CD4-positive, CD25-positive, alpha-beta regulatory T cell (primary cell): ENCODE measurements around the gene LHX6. TPM values are rescaled to one million over a fixed set of nuclear protein-coding genes. Genes with fewer than 3 reads are reported as not detected.

ENCODE experiments used
- ATAC-seq, 2 donors: fragments of 150-1000 bp; cut with Tn5 transposase; one replicate each; pipeline ENCODE4 v1.10.0; 2021; ENCODE audit warnings: low read depth in 2 of 2, moderate number of reproducible peaks in 2 of 2, moderate library complexity in 1 of 2
- DNase-seq, 3 donors: peaks; one replicate each; pipeline versions ENCODE4 v3.0.0 to v3.0.0-alpha.2; 2012 to 2022; ENCODE audit warnings: mixed read lengths in 1 of 3
- H3K27ac ChIP-seq: one replicate; pipeline ENCODE4 v1.7.0; 2013; ENCODE audit warnings: mild to moderate bottlenecking, low read length; ENCODE audit not compliant: insufficient read depth, poor library complexity, severe bottlenecking
- H3K27me3 ChIP-seq: one replicate; pipeline ENCODE4 v1.7.0; 2013; ENCODE audit warnings: low read length; ENCODE audit not compliant: control insufficient read depth, insufficient read depth
- H3K36me3 ChIP-seq: one replicate; pipeline ENCODE4 v1.7.0; 2013; ENCODE audit warnings: mild to moderate bottlenecking, low read length, moderate library complexity; ENCODE audit not compliant: control insufficient read depth, insufficient read depth
- H3K4me1 ChIP-seq: 2 replicates; pipeline ENCODE4 v1.7.0; 2013; ENCODE audit warnings: mild to moderate bottlenecking, low read length; ENCODE audit not compliant: insufficient read depth, control insufficient read depth, poor library complexity, severe bottlenecking
- H3K4me3 ChIP-seq: one replicate; pipeline ENCODE4 v1.7.0; 2013; ENCODE audit warnings: low read depth, mild to moderate bottlenecking, low read length, moderate library complexity
- H3K9me3 ChIP-seq, 2 experiments: 1 replicate in 1 of 2; 2 replicates in 1 of 2; pipeline ENCODE4 v1.7.0; 2013; ENCODE audit warnings: low read length in 2 of 2, mild to moderate bottlenecking in 1 of 2, moderate library complexity in 1 of 2; ENCODE audit not compliant: control insufficient read depth in 2 of 2
- H3K27ac Mint-ChIP-seq, 3 donors: one replicate each; pipeline ENCODE4 v1.8.0; 2020 to 2022; ENCODE audit warnings: mild to moderate bottlenecking in 3 of 3, mixed read lengths in 3 of 3, moderate library complexity in 2 of 3
- H3K27me3 Mint-ChIP-seq: one replicate; pipeline ENCODE4 v1.8.0; 2022; ENCODE audit warnings: mild to moderate bottlenecking, mixed read lengths
- H3K36me3 Mint-ChIP-seq: one replicate; pipeline ENCODE4 v1.8.0; 2020; ENCODE audit warnings: mixed read lengths
- H3K4me1 Mint-ChIP-seq, 4 donors: one replicate each; pipeline ENCODE4 v1.8.0; 2020 to 2022; ENCODE audit warnings: mixed read lengths in 4 of 4, mild to moderate bottlenecking in 1 of 4
- H3K4me3 Mint-ChIP-seq, 4 donors: one replicate each; pipeline ENCODE4 v1.8.0; 2020 to 2022; ENCODE audit warnings: mild to moderate bottlenecking in 4 of 4, mixed read lengths in 4 of 4, moderate library complexity in 3 of 4
- H3K9me3 Mint-ChIP-seq, 7 donors: one replicate each; pipeline ENCODE4 v1.8.0; 2020 to 2022; ENCODE audit warnings: mixed read lengths in 7 of 7, mild to moderate bottlenecking in 3 of 7, moderate library complexity in 2 of 7
- polyA plus RNA-seq, 4 donors: library from polyadenylated mRNA; unstranded; fragments of 300-500 nt; fragmentation: Illumina TruSeq; gene quantifications; one replicate each; pipeline ENCODE4 v1.2.3, GENCODE V29; 2021
- total RNA-seq: library from RNA; stranded (reverse); gene quantifications from one replicate; pipeline ENCODE4 v1.2.3, GENCODE V29; 2022

LHX6 gene
- total and polyA plus RNA-seq, 5 donors from 2014 or later = not detected

DNA sequence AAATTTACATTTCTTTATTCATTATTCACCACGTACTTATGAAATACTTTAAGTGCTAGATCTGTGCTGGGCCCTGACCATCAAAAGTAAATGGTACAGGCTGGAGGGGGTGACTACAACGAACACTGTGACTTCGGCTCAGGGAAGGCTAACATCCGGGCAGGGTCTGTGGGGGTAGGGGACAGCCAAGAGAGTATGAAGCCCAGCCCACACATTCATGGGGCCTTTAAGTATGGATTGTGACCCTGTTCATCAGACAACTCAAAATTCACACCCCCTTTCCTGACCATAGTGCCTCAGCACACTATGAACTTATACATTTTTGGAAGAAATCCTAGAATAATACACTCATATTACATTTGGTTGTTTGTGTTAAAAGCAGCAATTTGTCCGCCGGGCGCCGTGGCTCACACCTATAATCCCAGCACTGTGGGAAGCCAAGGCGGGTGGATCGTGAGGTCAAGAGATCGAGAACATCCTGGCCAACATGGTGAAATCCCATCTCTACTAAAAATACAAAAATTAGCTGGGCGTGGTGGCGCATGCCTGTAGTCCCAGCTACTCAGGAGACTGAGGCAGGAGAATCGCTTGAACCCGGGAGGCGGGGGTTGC lies 35.7 kb downstream of the LHX6 start:
- Histone ChIP-seq H3K4me1 (no peaks in the 10 kb centered on the region), H3K27ac (no peak overlapping the region), H3K9me3 (no peaks in the 10 kb centered on the region), H3K36me3 (no peaks in the 10 kb centered on the region), H3K4me3 (no peak overlapping the region), H3K27me3 (no peaks in the 10 kb centered on the region)
- no peaks in the 10 kb centered on the region for H3K4me1 Mint-ChIP-seq
- H3K27ac Mint-ChIP-seq = no peak overlapping the region
- H3K9me3 Mint-ChIP-seq = no peaks in the 10 kb centered on the region
- H3K4me3 Mint-ChIP-seq = no peak overlapping the region
- ATAC-seq (no peak), DNase-seq (no peak)
- no peaks in the 10 kb centered on the region for H3K36me3 Mint-ChIP-seq
- peaks cover 6% of the 10 kb centered on the region for H3K27me3 Mint-ChIP-seq

DNA sequence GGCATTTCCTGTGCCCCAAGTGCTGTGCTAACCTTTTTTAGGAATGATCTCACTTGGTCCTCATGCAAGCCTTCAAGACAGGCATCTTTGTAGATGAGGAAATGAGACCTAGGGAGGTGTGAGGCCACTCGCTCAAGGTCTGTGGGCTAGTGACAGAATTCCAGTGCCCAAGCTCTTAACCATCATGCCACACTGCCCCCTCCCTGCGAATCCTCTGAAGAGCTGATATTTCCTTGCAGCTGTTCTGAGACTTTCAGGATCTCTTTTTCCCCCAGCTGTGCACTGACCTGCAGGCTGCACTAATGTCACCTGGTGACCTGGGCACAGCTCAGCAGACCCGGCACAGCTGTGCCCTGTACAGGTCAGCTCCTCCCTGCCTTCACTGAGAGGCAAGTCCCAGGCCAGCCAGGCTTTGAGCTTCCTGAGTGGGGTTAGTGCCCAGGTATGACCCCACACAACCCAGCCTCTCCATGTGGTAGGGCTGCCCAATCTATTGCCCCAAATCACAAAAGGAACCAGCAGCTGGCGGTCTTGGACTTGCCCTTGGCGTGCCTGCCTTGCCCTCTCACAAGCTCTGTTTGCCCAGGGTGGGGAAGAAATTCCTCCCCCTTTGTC lies 36.4 kb downstream of the LHX6 start:
- H3K4me3 Mint-ChIP-seq = no peak overlapping the region
- Histone ChIP-seq H3K4me1 (no peaks in the 10 kb centered on the region), H3K9me3 (no peaks in the 10 kb centered on the region), H3K27me3 (no peaks in the 10 kb centered on the region), H3K36me3 (no peaks in the 10 kb centered on the region), H3K4me3 (no peak overlapping the region), H3K27ac (no peak overlapping the region)
- no peaks in the 10 kb centered on the region for H3K4me1 Mint-ChIP-seq
- peaks cover 6% of the 10 kb centered on the region for H3K27me3 Mint-ChIP-seq
- no peaks in the 10 kb centered on the region for H3K9me3 Mint-ChIP-seq
- H3K36me3 Mint-ChIP-seq = no peaks in the 10 kb centered on the region
- ATAC-seq (no peak), DNase-seq (no peak)
- no peak overlapping the region for H3K27ac Mint-ChIP-seq

DNA sequence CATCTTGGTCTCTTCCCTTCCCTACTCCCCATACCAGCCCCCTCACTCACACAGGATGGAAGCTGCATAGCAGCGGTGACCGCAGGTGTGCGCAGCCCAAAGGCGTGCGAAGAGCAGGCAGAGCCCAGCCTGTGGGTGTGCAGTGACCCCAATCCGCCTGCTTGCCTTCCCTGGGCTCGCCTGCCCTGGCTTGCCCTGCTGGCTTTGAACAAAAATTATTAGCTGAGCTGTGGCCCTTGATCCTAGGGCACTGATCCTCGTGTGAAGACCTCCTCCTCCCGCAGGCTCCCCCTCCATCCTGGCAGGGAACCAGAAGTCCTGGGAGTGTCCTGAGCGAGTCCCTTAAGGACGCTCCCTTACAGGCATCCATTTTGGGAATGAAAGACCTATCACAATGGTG lies 37.2 kb downstream of the LHX6 start:
- Mint-ChIP-seq H3K27ac (no peak overlapping the region), H3K4me3 (no peak overlapping the region)
- no peak for ATAC-seq

DNA sequence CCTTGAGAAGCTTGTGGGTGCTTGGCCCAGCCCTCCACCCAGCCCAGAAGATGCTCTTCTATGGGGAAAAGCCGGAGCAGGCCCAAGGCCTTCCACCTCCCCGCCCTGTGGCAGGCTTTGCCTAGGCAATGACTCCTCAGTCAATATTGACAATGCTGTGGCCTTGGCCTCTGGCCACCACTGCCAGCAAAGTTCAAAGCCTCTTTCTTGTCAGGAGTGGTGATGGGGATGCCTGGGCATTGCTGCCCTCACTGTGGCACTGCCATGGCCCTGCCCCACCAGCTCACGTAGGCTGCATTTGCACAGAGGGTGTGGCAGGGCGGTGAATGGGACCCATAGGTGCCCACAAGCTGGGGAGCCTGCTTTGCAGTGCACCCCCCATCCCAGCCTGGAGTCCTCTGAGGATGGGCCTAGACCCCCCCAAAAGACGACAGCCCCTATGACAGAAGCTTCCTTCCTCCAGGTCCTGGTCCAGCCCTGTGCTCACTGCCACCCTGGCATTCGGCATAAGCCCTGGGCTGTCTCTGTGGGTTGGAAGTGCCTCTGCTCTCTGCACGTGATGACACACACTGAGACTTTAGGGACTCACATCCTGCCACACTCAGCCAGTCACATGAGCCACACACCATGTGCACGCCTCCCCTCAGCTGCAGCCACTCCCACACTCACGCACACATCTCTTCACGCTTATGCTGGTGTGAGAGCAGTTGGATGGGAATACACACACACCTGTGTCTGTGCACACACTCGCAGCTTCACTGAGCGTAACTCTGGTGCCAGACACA lies 38.0 kb downstream of the LHX6 start:
- H3K27ac ChIP-seq = no peak overlapping the region
- no peaks in the 10 kb centered on the region for H3K4me1 ChIP-seq
- Mint-ChIP-seq H3K4me1 (no peaks in the 10 kb centered on the region), H3K27ac (no peak overlapping the region), H3K9me3 (no peaks in the 10 kb centered on the region), H3K27me3 (no peaks in the 10 kb centered on the region), H3K4me3 (no peak overlapping the region), H3K36me3 (no peaks in the 10 kb centered on the region)
- peak in 1 of 3 donors; percentile 38 for DNase-seq
- no peak for ATAC-seq
- H3K27me3 ChIP-seq = no peaks in the 10 kb centered on the region
- H3K4me3 ChIP-seq = no peak overlapping the region
- H3K36me3 ChIP-seq = no peaks in the 10 kb centered on the region
- H3K9me3 ChIP-seq = no peaks in the 10 kb centered on the region

More for the DNA sequence above, 37.2 kb downstream of the LHX6 start:
- H3K27me3 Mint-ChIP-seq = peaks cover 2% of the 10 kb centered on the region
- no peak overlapping the region for H3K4me3 ChIP-seq
- H3K36me3 Mint-ChIP-seq = no peaks in the 10 kb centered on the region
- H3K27ac ChIP-seq = no peak overlapping the region
- H3K27me3 ChIP-seq = no peaks in the 10 kb centered on the region
- H3K4me1 ChIP-seq = no peaks in the 10 kb centered on the region
- no peak for DNase-seq
- no peaks in the 10 kb centered on the region for H3K36me3 ChIP-seq
- H3K4me1 Mint-ChIP-seq = no peaks in the 10 kb centered on the region
- H3K9me3 ChIP-seq = no peaks in the 10 kb centered on the region
- H3K9me3 Mint-ChIP-seq = no peaks in the 10 kb centered on the region

DNA sequence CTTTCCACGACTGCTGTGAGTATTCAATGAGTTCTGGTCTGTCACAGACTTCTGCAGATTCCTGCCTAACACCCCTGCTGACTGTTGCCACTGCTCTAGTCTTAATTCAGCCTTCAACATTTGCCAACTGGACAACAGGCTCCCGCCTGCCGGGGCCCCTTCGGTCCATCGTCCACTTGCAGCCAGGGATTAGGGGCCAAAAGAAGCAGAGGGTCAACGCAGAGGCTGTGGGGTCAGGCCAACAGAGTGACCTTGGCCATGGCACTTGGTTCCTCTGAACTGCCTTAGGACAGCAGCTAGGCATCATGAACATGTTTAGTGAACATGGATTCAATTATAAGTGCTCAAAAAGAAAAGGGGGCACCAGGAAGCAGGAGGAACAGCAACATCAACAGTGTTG lies 40.4 kb downstream of the LHX6 start:
- H3K4me3 Mint-ChIP-seq = no peak overlapping the region
- no peak for ATAC-seq

DNA sequence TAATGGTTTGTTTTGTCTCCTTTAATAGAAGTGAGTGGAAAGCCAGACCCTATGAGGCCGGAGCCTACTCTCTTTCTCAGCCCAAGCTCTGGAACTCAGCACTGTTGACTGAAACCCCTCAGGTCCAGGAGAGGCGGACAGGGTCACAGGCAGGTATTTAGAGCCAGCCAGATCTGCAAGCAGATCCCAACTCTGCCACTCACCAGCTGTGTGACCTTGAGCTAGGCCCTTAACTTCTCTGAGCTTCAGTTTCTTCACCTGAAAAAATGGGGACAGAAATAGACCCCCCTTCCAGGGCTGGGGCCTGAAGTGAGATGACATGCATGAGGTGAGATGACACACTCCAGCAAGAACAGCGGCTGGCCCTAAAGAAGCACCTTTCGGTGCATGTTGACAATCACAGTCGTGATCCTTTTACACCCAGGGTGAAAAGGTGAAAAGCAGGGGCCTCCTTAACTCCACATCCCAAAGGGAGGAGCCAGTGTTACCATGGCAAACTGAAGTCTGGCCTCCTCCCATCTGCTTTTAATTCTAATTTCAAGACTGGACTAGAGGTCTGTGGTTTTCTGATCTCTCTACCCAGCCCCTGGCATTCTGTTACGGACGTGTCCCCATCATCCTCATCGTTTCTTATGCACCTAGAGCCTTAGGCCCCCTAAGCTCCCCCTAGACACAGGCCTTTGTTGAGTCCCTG lies 41.8 kb downstream of the LHX6 start:
- no peak for ATAC-seq
- Histone ChIP-seq H3K4me1 (no peaks in the 10 kb centered on the region), H3K27me3 (no peaks in the 10 kb centered on the region), H3K36me3 (no peaks in the 10 kb centered on the region), H3K4me3 (no peak overlapping the region), H3K9me3 (no peaks in the 10 kb centered on the region), H3K27ac (no peak overlapping the region)
- no peak overlapping the region for H3K27ac Mint-ChIP-seq
- H3K27me3 Mint-ChIP-seq = peaks cover 9% of the 10 kb centered on the region
- no peak overlapping the region for H3K4me3 Mint-ChIP-seq
- H3K9me3 Mint-ChIP-seq = no peaks in the 10 kb centered on the region
- H3K36me3 Mint-ChIP-seq = no peaks in the 10 kb centered on the region
- H3K4me1 Mint-ChIP-seq = no peaks in the 10 kb centered on the region
- DNase-seq = no peak

More for the DNA sequence above, 40.4 kb downstream of the LHX6 start:
- Mint-ChIP-seq H3K4me1 (no peaks in the 10 kb centered on the region), H3K9me3 (no peaks in the 10 kb centered on the region), H3K27ac (no peak overlapping the region), H3K27me3 (peaks cover 2% of the 10 kb centered on the region), H3K36me3 (no peaks in the 10 kb centered on the region)
- no peak for DNase-seq
- H3K4me3 ChIP-seq = no peak overlapping the region
- no peaks in the 10 kb centered on the region for H3K36me3 ChIP-seq
- no peaks in the 10 kb centered on the region for H3K9me3 ChIP-seq
- H3K27ac ChIP-seq = no peak overlapping the region
- H3K4me1 ChIP-seq = no peaks in the 10 kb centered on the region
- no peaks in the 10 kb centered on the region for H3K27me3 ChIP-seq

DNA sequence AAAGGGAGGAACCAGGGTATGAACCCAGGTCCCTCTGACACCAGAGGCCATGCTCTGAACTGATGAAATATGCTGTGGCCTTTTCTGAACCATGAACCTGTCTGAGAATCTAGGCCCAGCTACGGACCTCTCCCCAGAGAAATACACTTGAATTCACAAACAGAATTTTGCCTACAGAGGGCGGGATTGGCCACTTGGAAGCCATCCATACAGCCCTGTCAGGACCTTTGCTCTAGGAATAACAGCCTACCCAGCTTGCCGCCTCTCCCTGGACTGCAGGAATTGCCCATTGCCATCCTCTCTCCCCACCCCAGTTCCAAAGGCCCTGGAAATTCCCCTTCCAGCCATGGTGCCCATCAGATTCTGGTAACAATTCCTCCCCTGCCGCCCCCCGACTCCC lies 42.5 kb downstream of the LHX6 start:
- Mint-ChIP-seq H3K4me1 (no peaks in the 10 kb centered on the region), H3K27ac (no peak overlapping the region), H3K4me3 (no peak overlapping the region), H3K9me3 (no peaks in the 10 kb centered on the region), H3K36me3 (no peaks in the 10 kb centered on the region), H3K27me3 (peaks cover 12% of the 10 kb centered on the region)
- Histone ChIP-seq H3K9me3 (no peaks in the 10 kb centered on the region), H3K4me3 (no peak overlapping the region), H3K4me1 (no peaks in the 10 kb centered on the region), H3K27me3 (no peaks in the 10 kb centered on the region), H3K27ac (no peak overlapping the region), H3K36me3 (no peaks in the 10 kb centered on the region)
- ATAC-seq (no peak), DNase-seq (no peak)
